Kidney capillary endothelial cell (primary cell): ENCODE data around the gene ORC2.
"Not testable (repeated sequence)": the region's sequence is repeated elsewhere in the genome, so short reads cannot be mapped to it uniquely, and the experiment has no call there.

Experiments
- DNase-seq: peaks from one replicate; pipeline ENCODE4 v3.0.0-alpha.2; 2018; ENCODE audit warnings: low spot score

The ORC2 gene

GRCh38 chr2:200930947-200931626, 32.4 kb downstream of the ORC2 start:
- no peak for DNase-seq

GRCh38 chr2:200929334-200930249, 33.9 kb downstream of the ORC2 start:
- no peak for DNase-seq

- no peak for DNase-seq
Observed at GRCh38 chr2:200922439-200922838, 41.0 kb downstream of the ORC2 start.

GRCh38 chr2:200913654-200914053, 49.8 kb downstream of the ORC2 start:
- DNase-seq = peak; percentile 38

GRCh38 chr2:200909958-200910357, 53.5 kb downstream of the ORC2 start:
- DNase-seq = no peak

- DNase-seq = peak; percentile 60
Observed at GRCh38 chr2:200905618-200906296, 57.7 kb downstream of the ORC2 start.

GRCh38 chr2:200901459-200902072, 61.9 kb downstream of the ORC2 start:
- peak; percentile 89 for DNase-seq

- DNase-seq = no peak
Observed at GRCh38 chr2:200899482-200899881, 64.0 kb downstream of the ORC2 start.

- DNase-seq = peak; percentile 95
Observed at GRCh38 chr2:200888704-200889625, 74.5 kb downstream of the ORC2 start, which contains the start of the genes NIF3L1 and PPIL3. TSS of gene NIF3L1 (plus strand) at chr2:200889371. CDS start at chr2:200891944, 2,573 bp downstream. TSS of gene PPIL3 (minus strand) at chr2:200889077. CDS start at chr2:200887615, 1,462 bp downstream.

GRCh38 chr2:200881715-200882249, 81.7 kb downstream of the ORC2 start:
- not testable (repeated sequence) for DNase-seq

- no peak for DNase-seq
Observed at GRCh38 chr2:200878289-200878880, 85.1 kb downstream of the ORC2 start.

- no peak for DNase-seq
Observed at GRCh38 chr2:200877443-200877842, 86.0 kb downstream of the ORC2 start.

- no peak for DNase-seq
Observed at GRCh38 chr2:200873560-200873959, 89.9 kb downstream of the ORC2 start.

GRCh38 chr2:200871151-200871550, 92.3 kb downstream of the ORC2 start:
- DNase-seq = no peak

- DNase-seq = no peak
Observed at GRCh38 chr2:200869014-200869413, 94.4 kb downstream of the ORC2 start.

- peak; percentile 89 for DNase-seq
Observed at GRCh38 chr2:200864176-200865034, 99.1 kb downstream of the ORC2 start, which contains the start of gene CLK1. TSS of gene CLK1 (minus strand) at chr2:200864658. CDS start at chr2:200861862, 2,796 bp downstream.

GRCh38 chr2:200863782-200864175, 99.7 kb downstream of the ORC2 start:
- no peak for DNase-seq

- peak; percentile 52 for DNase-seq
Observed at GRCh38 chr2:200862532-200863000, 100.9 kb downstream of the ORC2 start.

GRCh38 chr2:200861617-200862155, 101.8 kb downstream of the ORC2 start:
- no peak for DNase-seq
